H9 (cell line): Measurements from ENCODE around the gene SLC13A5. TPM values are rescaled to one million over a fixed set of nuclear protein-coding genes. Genes with fewer than 3 reads are reported as not detected.

Experiments used
- DNase-seq: peaks from one replicate; pipeline ENCODE4 v3.0.0-alpha.2; 2017
- H2AFZ ChIP-seq: one replicate; pipeline ENCODE4 v1.6.1; 2013; ENCODE audit warnings: mild to moderate bottlenecking, low read length, control low read depth, moderate library complexity
- H2AK5ac ChIP-seq: 2 replicates; pipeline ENCODE4 v1.6.1; 2013; ENCODE audit warnings: low read length, control low read depth, mixed read lengths; ENCODE audit not compliant: insufficient read length
- H2BK120ac ChIP-seq: one replicate; pipeline ENCODE4 v1.6.1; 2013; ENCODE audit warnings: low read depth, mild to moderate bottlenecking, low read length, control low read depth, inconsistent platforms; ENCODE audit not compliant: poor library complexity, severe bottlenecking
- H2BK12ac ChIP-seq: 2 replicates; pipeline ENCODE4 v1.6.1; 2013; ENCODE audit warnings: low read length, control low read depth, mixed read lengths, low read depth; ENCODE audit not compliant: insufficient read length
- H2BK15ac ChIP-seq: 2 replicates; pipeline ENCODE4 v1.6.1; 2013; ENCODE audit warnings: low read depth, low read length, control low read depth
- H2BK20ac ChIP-seq: one replicate; pipeline ENCODE4 v1.6.1; 2013; ENCODE audit warnings: low read depth, mild to moderate bottlenecking, low read length, control low read depth, inconsistent platforms; ENCODE audit not compliant: poor library complexity, severe bottlenecking
- H2BK5ac ChIP-seq: 2 replicates; pipeline ENCODE4 v1.6.1; 2013; ENCODE audit warnings: low read length, control low read depth, mixed read lengths; ENCODE audit not compliant: insufficient read length
- H3K14ac ChIP-seq: 2 replicates; pipeline ENCODE4 v1.6.1; 2013; ENCODE audit warnings: low read length, control low read depth; ENCODE audit not compliant: insufficient read depth
- H3K18ac ChIP-seq: 2 replicates; pipeline ENCODE4 v1.6.1; 2013; ENCODE audit warnings: low read depth, mild to moderate bottlenecking, mixed read lengths, low read length, control low read depth; ENCODE audit not compliant: insufficient read length
- H3K23ac ChIP-seq: 2 replicates; pipeline ENCODE4 v1.6.1; 2013; ENCODE audit warnings: low read length, control low read depth, mixed read lengths, low read depth; ENCODE audit not compliant: insufficient read length
- H3K23me2 ChIP-seq: 2 replicates; pipeline ENCODE4 v1.6.1; 2013; ENCODE audit warnings: low read depth, mild to moderate bottlenecking, mixed read lengths, low read length, control low read depth; ENCODE audit not compliant: insufficient read length, poor library complexity, severe bottlenecking
- H3K27ac ChIP-seq: 2 replicates; pipeline ENCODE4 v1.5.1; 2013; ENCODE audit warnings: low read length, control low read depth, mixed read lengths, low read depth; ENCODE audit not compliant: insufficient read length
- H3K27me3 ChIP-seq: 2 replicates; pipeline ENCODE4 v1.6.1; 2013; ENCODE audit warnings: low read length, control low read depth, inconsistent platforms; ENCODE audit not compliant: insufficient read depth
- H3K4ac ChIP-seq: 2 replicates; pipeline ENCODE4 v1.6.1; 2013; ENCODE audit warnings: low read depth, mild to moderate bottlenecking, control low read depth, inconsistent platforms, low read length, moderate library complexity
- H3K4me1 ChIP-seq: 2 replicates; pipeline ENCODE4 v1.6.1; 2013; ENCODE audit warnings: low read length, control low read depth, inconsistent platforms; ENCODE audit not compliant: insufficient read depth
- H3K4me2 ChIP-seq: 2 replicates; pipeline ENCODE4 v1.6.1; 2013; ENCODE audit warnings: low read length, control low read depth, mixed read lengths; ENCODE audit not compliant: insufficient read length, insufficient read depth
- H3K56ac ChIP-seq: 2 replicates; pipeline ENCODE4 v1.6.1; 2013; ENCODE audit warnings: low read depth, mild to moderate bottlenecking, mixed read lengths, low read length, control low read depth; ENCODE audit not compliant: insufficient read length
- H3K79me1 ChIP-seq: 2 replicates; pipeline ENCODE4 v1.6.1; 2013; ENCODE audit warnings: low read depth, mild to moderate bottlenecking, moderate library complexity, low read length, control low read depth, inconsistent platforms; ENCODE audit not compliant: insufficient read depth, poor library complexity, severe bottlenecking
- H3K79me2 ChIP-seq: 2 replicates; pipeline ENCODE4 v1.6.1; 2013; ENCODE audit warnings: low read length, control low read depth, inconsistent platforms; ENCODE audit not compliant: insufficient read depth
- H3K9ac ChIP-seq: 2 replicates; pipeline ENCODE4 v1.6.1; 2013; ENCODE audit warnings: low read length, control low read depth, mixed read lengths; ENCODE audit not compliant: insufficient read length; ENCODE audit errors: extremely low read depth
- H3K9me3 ChIP-seq: one replicate; pipeline ENCODE4 v1.6.1; 2013; ENCODE audit warnings: low read depth, low read length, inconsistent platforms; ENCODE audit not compliant: control insufficient read depth
- H3T11ph ChIP-seq: one replicate; pipeline ENCODE4 v1.6.1; 2013; ENCODE audit warnings: mild to moderate bottlenecking, low read length, control low read depth, inconsistent platforms
- H4K20me1 ChIP-seq: one replicate; pipeline ENCODE4 v1.6.1; 2013; ENCODE audit not compliant: control insufficient read depth, insufficient read length, insufficient read depth
- H4K5ac ChIP-seq: 2 replicates; pipeline ENCODE4 v1.6.1; 2013; ENCODE audit warnings: low read depth, mild to moderate bottlenecking, mixed read lengths, low read length, control low read depth; ENCODE audit not compliant: insufficient read length
- H4K8ac ChIP-seq: replicated peaks from 2 replicates; pipeline ENCODE4 v1.6.1; 2013; ENCODE audit warnings: low read length, control low read depth, mixed read lengths, low read depth; ENCODE audit not compliant: insufficient read length
- H4K91ac ChIP-seq: 2 replicates; pipeline ENCODE4 v1.6.1; 2013; ENCODE audit warnings: low read depth, mild to moderate bottlenecking, moderate library complexity, mixed read lengths, low read length, control low read depth; ENCODE audit not compliant: insufficient read length
- H3K27ac Mint-ChIP-seq, 3 experiments: 2 replicates in 2 of 3; 3 replicates in 1 of 3; pipeline ENCODE4 v1.8.0; 2020 to 2021; ENCODE audit warnings: mixed read lengths in 3 of 3, mild to moderate bottlenecking in 1 of 3, moderate library complexity in 1 of 3
- H3K27me3 Mint-ChIP-seq: 2 replicates; pipeline ENCODE4 v1.8.0; 2021; ENCODE audit warnings: low read depth, mild to moderate bottlenecking, moderate library complexity, mixed read lengths
- H3K36me3 Mint-ChIP-seq, 3 experiments: 2 replicates in 2 of 3; 3 replicates in 1 of 3; pipeline ENCODE4 v1.8.0; 2020 to 2021; ENCODE audit warnings: low read depth in 3 of 3, mixed read lengths in 3 of 3; ENCODE audit not compliant: insufficient read depth in 1 of 3
- H3K4me1 Mint-ChIP-seq, 2 experiments: 2 replicates each; pipeline ENCODE4 v1.8.0; 2020; ENCODE audit warnings: mixed read lengths in 2 of 2
- H3K4me3 Mint-ChIP-seq, 2 experiments: 2 replicates in 1 of 2; 3 replicates in 1 of 2; pipeline ENCODE4 v1.8.0; 2020 to 2021; ENCODE audit warnings: mild to moderate bottlenecking in 2 of 2, mixed read lengths in 2 of 2, moderate library complexity in 1 of 2
- H3K9me3 Mint-ChIP-seq, 2 experiments: 2 replicates in 1 of 2; 3 replicates in 1 of 2; pipeline ENCODE4 v1.8.0; 2020; ENCODE audit warnings: mild to moderate bottlenecking in 2 of 2, mixed read lengths in 2 of 2, moderate library complexity in 1 of 2
- WGBS: extraction: QIAGEN DNeasy Blood & Tissue Kit; methylation state at CpG from one replicate; pipeline ENCODE4 v1.1.7; 2013; ENCODE audit warnings: missing lambda C conversion rate, low lambda C conversion rate, mixed read lengths; ENCODE audit not compliant: insufficient read length; ENCODE audit errors: extremely low coverage; 5-methylcytosine and 5-hydroxymethylcytosine counted together
- total RNA-seq: library from RNA; stranded (reverse); gene quantifications from 2 replicates; pipeline ENCODE4 v1.2.1, GENCODE V29; 2021
- TF ChIP-seq, protein P1 (sequence below): fragments of 200-600 bp; sonication (generic); conservative IDR thresholded peaks from 3 replicates; pipeline ENCODE4 v1.8.0; 2021; ENCODE audit warnings: antibody characterized with exemption, mild to moderate bottlenecking

The SLC13A5 gene
- total RNA-seq, 1 experiment from 2014 or later, result 1.6 TPM

GRCh38 chr17:6668219-6668618 is 45.0 kb downstream of the SLC13A5 start:
- Histone ChIP-seq H3K9me3 (no peaks in the 10 kb centered on the region), H3K14ac (no peak overlapping the region), H3K23ac (no peak overlapping the region), H3K23me2 (no peaks in the 10 kb centered on the region), H3K4ac (no peak overlapping the region), H2BK5ac (no peak overlapping the region), H2BK120ac (no peak overlapping the region), H3K56ac (no peak overlapping the region), H3K4me1 (no peaks in the 10 kb centered on the region), H2AFZ (no peak overlapping the region), H3T11ph (no peak overlapping the region), H4K91ac (no peak overlapping the region), H3K27me3 (peaks cover 4% of the 10 kb centered on the region), H3K4me2 (no peak overlapping the region), H2BK15ac (no peak overlapping the region), H3K18ac (no peak overlapping the region), H2BK12ac (no peak overlapping the region), H4K5ac (no peak overlapping the region), H2BK20ac (no peak overlapping the region), H2AK5ac (no peak overlapping the region), H3K79me2 (no peaks in the 10 kb centered on the region), H4K20me1 (no peaks in the 10 kb centered on the region), H3K9ac (no peak overlapping the region), H4K8ac (no peak overlapping the region), H3K27ac (no peak overlapping the region), H3K79me1 (no peaks in the 10 kb centered on the region)
- H3K27me3 Mint-ChIP-seq, result peaks cover 50% of the 10 kb centered on the region
- DNase-seq, result no peak
- H3K4me1 Mint-ChIP-seq, result peaks cover 0 to 4% of the 10 kb centered on the region in 2 experiments; a peak in 1 of 4 replicates
- no CpG with 5 or more reads among the region's 17 CpGs for whole genome bisulfite sequencing
- H3K9me3 Mint-ChIP-seq, result no peaks in the 10 kb centered on the region
- no peaks in the 10 kb centered on the region for H3K36me3 Mint-ChIP-seq
- H3K27ac Mint-ChIP-seq, result no peak overlapping the region
- no peak overlapping the region; a peak in 1 of 5 replicates for H3K4me3 Mint-ChIP-seq
- TF ChIP-seq, protein P1, sequence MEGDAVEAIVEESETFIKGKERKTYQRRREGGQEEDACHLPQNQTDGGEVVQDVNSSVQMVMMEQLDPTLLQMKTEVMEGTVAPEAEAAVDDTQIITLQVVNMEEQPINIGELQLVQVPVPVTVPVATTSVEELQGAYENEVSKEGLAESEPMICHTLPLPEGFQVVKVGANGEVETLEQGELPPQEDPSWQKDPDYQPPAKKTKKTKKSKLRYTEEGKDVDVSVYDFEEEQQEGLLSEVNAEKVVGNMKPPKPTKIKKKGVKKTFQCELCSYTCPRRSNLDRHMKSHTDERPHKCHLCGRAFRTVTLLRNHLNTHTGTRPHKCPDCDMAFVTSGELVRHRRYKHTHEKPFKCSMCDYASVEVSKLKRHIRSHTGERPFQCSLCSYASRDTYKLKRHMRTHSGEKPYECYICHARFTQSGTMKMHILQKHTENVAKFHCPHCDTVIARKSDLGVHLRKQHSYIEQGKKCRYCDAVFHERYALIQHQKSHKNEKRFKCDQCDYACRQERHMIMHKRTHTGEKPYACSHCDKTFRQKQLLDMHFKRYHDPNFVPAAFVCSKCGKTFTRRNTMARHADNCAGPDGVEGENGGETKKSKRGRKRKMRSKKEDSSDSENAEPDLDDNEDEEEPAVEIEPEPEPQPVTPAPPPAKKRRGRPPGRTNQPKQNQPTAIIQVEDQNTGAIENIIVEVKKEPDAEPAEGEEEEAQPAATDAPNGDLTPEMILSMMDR, result no peak
